Measurements from ENCODE around the gene STK33.
"Not testable (repeated sequence)": the region's sequence is repeated elsewhere in the genome, so short reads cannot be mapped to it uniquely, and the experiment has no call there.

STK33 gene

DNA sequence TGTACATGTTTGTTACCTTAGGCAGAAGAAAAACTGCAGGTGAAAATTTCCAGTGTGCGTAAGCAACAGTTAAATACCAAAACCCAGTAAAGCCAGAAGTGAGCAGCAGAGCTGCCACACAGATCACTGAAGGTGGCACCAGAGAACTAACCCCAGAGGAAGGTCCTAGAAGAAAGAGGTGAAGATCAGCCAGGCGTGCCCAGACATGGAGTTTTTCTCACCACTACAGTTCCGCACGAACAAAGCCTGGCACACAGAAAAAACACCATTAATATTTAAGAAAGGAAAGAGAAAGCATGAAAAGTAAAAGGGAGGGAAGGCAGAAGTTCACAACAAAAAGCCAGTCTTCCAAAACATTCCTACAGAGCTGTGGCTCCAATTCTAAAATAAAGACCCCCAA, 60.7 kb downstream of the STK33 start:
- DNase-seq = peak; percentile 32

DNA sequence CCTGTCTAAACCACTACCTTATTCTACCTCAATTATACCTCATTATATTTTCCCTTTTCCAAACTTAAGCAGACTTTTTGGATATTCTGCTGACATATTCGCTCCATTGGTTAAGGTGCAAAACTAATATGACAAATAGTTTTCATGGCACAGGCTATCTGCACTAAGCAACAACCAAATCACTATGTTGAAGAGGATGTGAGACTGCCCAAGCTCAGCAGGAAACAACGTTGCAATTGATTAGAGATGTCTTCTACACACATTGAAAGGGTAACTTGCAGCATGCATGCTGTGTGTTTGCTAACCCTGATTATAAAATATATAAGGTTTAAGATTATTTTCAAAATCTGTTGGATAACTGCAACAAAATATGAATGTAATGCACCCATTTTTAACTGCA, 61.6 kb downstream of the STK33 start:
- DNase-seq = peak; percentile 38

DNA sequence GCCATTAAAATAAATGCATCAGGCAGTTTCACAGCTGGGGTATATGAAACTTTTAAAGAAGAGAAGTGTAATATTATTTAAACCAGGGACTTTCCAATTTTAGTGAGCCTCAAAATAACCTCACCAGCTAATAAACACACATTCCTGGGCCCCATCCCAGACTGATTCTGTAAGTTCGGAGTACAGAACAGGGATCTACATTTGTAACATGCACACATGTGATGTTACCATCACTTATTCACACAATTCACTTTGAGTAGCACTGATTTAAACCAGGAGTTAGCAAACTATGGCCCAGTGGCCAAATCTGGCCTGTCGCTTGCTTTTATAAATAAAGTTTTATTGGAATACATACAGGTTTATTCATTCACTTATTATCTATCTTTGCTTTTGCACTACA, 62.0 kb downstream of the STK33 start:
- peak; percentile 25 for DNase-seq

DNA sequence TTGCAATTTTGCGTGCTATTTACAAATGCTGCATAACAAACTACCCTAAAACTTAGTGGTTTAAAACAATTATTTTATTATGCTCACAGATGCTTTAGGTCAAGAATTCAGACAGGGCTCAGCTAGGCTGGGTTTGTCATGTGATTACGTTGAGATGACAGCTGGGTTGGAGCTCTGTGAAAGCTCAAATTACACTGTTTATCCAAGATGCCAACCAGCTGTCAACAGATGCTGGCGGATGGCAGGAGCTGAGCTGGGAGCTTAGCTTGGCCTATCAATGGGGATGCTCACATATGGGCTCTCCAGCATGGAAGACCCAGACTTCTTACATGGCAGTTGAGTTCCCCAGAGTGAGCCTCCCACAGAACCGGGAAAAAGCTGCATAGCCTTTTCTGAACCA, 62.7 kb downstream of the STK33 start:
- DNase-seq = peak; percentile 95

DNA sequence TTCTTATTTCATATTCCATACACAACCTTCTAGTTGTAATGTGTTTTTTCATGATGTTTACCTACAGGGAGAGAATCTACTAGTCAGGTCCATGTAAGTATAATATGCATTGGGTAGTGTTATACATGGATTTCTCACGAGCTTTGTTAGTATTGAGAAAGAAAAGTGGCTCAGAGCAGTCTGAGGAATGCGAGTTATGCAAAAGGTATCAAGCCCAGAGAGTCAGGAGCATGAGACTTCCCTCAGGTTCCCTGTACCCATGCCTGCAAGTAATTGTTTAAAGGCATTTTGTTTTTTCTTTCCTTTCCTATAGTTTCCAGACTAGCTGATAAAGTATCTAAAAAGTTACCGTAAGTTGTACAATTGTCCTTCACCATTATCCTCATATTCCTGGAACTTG, 66.1 kb downstream of the STK33 start:
- DNase-seq = no peak

- no peak for DNase-seq
These were observed 70.6 kb downstream of the STK33 start for GRCh38 chr11:8523396-8523795.

DNA sequence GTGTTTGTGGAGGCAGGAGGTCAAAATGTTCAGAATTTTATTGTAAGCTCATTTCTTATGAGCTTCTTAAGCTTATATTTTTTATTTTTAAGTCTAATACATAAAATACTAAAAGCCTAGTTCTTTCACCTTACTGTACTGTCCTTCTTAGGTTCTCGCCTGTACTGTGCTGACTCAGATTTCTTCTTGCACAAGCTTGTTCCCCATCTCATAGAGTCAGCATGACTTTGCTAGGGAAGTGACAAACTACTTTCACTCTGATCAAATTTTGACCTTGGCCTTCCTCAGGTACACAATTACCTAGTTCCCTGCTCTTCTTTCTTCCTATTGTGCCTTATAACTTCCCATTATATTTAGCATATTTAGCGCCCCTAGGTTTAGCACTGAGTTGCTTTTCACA, 81.5 kb downstream of the STK33 start:
- DNase-seq = no peak

- no peak for DNase-seq
These were observed 90.1 kb downstream of the STK33 start for GRCh38 chr11:8503910-8504364.

DNA sequence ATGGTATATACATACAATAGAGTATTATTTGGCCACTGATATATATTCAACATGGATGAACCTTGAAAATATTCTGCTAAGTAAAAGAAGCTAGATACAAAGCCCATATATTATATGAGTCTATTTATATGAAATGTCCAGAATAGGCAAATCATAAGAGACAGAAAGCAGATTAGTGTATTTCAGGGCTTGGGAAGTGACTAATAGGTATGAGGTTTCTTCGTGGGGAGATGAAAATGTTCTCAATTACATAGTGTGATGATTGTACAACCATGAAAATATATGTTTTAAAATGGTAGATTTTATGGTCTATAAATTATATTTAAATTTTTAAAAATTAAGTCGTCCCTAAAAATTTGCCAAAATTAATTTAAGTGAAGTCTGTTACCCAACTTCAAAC, 92.2 kb downstream of the STK33 start:
- DNase-seq = no peak

- no peak for DNase-seq
These were observed 105.6 kb downstream of the STK33 start for GRCh38 chr11:8488395-8488794.

DNA sequence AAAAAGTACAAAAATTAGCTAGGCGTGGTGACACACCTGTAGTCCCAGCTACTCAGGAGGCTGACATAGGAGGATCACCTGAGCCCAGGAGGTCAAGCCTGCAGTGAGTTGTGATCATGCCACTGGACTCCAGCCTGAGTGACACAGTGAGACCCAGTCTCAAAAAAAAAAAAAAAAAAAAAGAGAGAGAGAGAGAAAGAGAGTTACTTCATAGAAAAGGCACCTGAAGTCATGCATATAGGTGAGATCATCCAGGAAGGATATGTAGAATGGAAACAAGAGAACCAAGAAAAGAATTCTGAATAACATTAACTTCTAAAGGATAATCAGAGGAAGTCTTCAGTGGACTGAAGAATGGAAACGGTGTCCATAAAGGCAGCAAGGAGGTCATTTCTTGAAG, 106.8 kb downstream of the STK33 start:
- no peak for DNase-seq

DNA sequence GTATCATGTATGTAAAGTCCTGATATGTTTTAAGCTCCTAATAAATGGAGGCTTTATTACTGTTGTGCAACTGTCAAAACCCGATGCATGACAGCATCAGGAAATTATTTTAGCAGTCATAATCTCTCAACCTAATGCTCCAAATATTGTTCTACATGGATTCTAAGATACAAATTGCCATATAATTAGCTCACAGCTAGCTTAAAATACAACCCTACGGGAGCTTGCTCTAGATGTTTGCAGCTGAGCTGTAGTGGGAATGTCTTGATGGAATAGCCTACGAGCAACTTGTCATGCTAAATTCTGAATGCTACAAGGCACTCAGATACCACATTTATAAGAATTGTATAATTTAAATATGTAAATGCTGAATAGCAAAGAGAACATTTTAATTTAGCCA, 109.8 kb downstream of the STK33 start:
- no peak for DNase-seq

- DNase-seq = no peak
These were observed 113.2 kb downstream of the STK33 start for GRCh38 chr11:8480858-8481257.

- no peak for DNase-seq
These were observed 116.3 kb downstream of the STK33 start for GRCh38 chr11:8477680-8478079.

GRCh38 chr11:8477151-8477550, 116.9 kb downstream of the STK33 start:
- DNase-seq = no peak

GRCh38 chr11:8467806-8468205, 126.2 kb downstream of the STK33 start:
- DNase-seq = not testable (repeated sequence)

- DNase-seq = not testable (repeated sequence)
These were observed 126.7 kb downstream of the STK33 start for GRCh38 chr11:8467356-8467755.

DNA sequence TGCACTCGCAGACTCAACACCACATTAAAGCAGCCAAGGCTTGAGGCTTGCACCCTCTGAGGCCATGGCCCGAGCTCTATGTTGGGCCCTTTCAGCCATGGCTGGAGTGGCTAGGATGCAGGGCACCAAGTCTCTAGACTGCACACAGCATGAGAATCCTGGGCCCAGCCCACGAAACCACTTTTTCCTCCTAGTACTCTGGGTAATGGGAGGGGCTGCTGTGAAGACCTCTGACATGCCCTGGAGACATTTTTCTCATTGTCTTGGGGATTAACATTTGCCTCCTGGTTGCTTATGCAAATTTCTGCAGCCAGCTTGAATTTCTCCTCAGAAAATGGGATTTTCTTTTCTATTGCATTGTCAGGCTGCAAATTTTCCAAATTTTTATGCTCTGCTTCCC, 127.1 kb downstream of the STK33 start:
- DNase-seq = not testable (repeated sequence)

- peak; percentile 30 for DNase-seq
These were observed 134.2 kb downstream of the STK33 start for GRCh38 chr11:8459711-8460399.

DNA sequence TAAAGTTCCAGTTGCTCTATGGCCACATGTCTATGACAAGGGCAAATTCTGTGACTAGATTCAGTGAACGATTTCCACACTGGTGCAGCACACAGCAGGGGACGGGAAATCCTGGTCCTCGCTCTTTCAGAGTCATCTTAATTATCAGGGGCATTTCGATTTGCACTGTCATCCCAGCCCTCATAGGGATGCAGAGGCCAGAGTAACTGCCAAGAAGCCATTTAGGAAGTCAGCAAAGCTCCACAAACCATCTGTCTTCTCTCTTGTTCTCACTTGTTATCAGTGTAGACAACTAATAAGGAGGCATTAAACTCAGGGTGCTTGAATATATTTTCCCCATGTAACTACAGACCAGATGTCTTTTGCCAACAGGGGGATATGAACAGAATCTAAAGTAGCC, 151.7 kb downstream of the STK33 start:
- DNase-seq = peak; percentile 50

- DNase-seq = no peak
These were observed 153.4 kb downstream of the STK33 start for GRCh38 chr11:8440649-8441048.

- DNase-seq = no peak
These were observed 164.5 kb downstream of the STK33 start for GRCh38 chr11:8429483-8429882.

GRCh38 chr11:8426076-8426475, 168.0 kb downstream of the STK33 start:
- DNase-seq = no peak

GRCh38 chr11:8415195-8415594, 178.8 kb downstream of the STK33 start:
- DNase-seq = no peak
